Renal cortical epithelial cell (primary cell): ENCODE results near the gene RNF32. TPM values are rescaled to one million over a fixed set of nuclear protein-coding genes. Genes with fewer than 3 reads are reported as not detected.
"Not testable (repeated sequence)": the region's sequence is repeated elsewhere in the genome, so short reads cannot be mapped to it uniquely, and the experiment has no call there.

Experiments used
- DNase-seq: peaks from one replicate; pipeline ENCODE4 v3.0.0-alpha.2; 2011; ENCODE audit warnings: low read depth
- total RNA-seq: library from RNA; depleted of rRNA; stranded (reverse); fragments of >200 nt; gene quantifications from 2 replicates; pipeline ENCODE4 v1.2.3, GENCODE V29; 2014

RNF32 gene
- total RNA-seq, 1 donor from 2014 or later = 1.3 TPM

GRCh38 chr7:156614434-156615264, 25.9 kb upstream of the RNF32 start:
- DNase-seq = no peak

- DNase-seq = no peak
Observed at GRCh38 chr7:156616269-156617202, 24.0 kb upstream of the RNF32 start.

DNA sequence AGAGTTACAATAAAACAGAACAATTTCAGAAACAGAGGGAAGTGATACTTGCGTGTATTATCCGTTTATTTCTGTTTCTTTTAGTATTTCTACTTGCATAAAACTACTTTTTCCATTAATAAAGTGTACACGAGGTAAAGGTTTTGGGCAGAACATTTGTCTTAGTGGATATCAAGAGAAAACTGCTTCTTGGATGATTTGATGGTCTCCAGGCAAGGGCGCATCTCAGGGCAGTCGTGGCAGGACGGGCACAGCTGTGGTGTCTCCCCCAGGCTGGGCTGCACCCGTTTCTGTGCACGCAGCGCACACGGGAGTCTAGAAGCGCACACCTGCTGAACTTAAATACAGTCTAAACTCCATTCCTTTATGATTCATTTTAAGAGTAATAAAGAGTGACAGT, 23.4 kb upstream of the RNF32 start:
- no peak for DNase-seq

GRCh38 chr7:156618078-156618779, 22.3 kb upstream of the RNF32 start:
- no peak for DNase-seq

GRCh38 chr7:156618780-156619367, 21.7 kb upstream of the RNF32 start:
- no peak for DNase-seq

- DNase-seq = not testable (repeated sequence)
Observed at GRCh38 chr7:156619488-156620290, 20.9 kb upstream of the RNF32 start.

GRCh38 chr7:156620291-156620675, 20.3 kb upstream of the RNF32 start:
- peak; percentile 83 for DNase-seq

GRCh38 chr7:156621652-156622051, 18.9 kb upstream of the RNF32 start:
- DNase-seq = no peak

- no peak for DNase-seq
Observed at GRCh38 chr7:156625580-156625979, 15.0 kb upstream of the RNF32 start.

- DNase-seq = no peak
Observed at GRCh38 chr7:156626220-156626895, 14.2 kb upstream of the RNF32 start.

GRCh38 chr7:156628562-156628961, 12.0 kb upstream of the RNF32 start:
- no peak for DNase-seq

DNA sequence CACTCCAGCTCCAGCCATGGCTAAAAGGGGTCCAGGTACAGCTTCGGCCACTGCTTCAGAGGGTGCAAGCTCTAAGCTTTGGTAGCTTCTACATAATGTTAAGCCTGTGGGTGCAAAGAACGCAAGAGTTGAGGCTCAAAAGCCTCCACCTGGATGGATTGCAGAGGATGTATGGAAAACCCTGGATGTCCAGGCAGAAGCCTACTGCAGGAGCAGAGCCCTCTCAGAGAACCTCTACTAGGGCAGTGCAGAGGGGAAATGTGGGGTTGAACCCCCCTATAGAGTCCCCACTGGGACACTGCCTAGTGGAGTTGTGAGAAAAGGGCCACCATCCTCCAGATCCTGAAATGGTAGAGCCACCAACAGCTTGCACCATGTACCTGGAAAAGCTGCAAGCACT, 10.7 kb upstream of the RNF32 start:
- DNase-seq = no peak

DNA sequence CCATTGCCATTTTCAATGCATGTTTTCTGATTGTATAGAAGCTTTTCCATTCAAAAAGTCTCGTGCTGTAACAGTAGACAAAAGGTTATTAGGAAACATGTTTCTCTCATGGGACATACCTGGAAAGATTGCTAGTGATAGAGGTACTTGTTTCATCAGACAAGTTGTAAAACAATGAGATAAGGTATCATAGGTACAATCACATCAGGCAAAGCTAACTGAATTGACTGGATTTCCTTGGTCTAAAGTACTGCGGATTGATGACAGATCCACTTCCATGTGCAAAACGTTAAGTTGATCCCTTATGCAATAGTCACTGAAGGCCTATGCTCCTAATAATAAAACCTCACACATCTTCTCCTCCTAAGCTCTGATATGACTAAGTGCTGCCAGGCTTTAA, 6.5 kb upstream of the RNF32 start:
- DNase-seq = no peak

DNA sequence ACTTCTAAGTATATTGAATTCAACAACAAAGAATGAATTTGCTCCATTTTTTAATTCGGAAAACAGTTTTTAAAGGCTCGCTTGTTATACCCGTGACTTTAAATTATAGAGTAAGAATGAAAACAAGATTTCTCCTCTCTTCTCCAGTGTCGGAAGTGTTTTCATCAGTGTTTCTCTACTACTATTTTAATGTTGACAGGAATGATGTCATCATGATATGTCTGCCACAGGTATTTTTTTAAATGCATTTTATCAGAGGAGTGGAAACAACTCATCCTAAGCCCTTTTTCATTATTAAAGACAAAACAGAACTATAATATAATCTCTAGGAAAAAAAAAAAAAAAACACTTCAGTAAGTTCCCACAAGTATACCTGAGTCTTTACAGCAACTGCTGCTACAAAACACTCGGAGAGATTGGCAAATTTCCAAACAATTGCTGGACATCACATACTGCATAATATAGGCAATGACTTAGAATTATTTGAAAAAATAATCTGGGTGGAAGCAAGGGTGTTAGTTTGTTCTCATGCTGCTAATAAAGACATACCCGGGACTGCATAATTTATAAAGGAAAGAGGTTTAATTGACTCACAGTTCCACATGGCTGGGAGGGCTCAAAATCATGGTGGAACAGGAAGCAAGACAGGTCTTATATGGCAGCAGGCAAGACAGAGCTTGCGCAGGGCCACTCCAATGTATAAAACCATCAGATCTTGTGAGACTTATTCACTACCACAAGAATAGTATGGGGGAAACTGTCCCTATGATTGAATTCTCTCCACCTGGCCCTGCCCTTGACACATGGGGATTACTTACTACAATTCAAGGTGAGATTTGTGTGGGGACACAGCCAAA, 4.8 kb upstream of the RNF32 start:
- DNase-seq = no peak

DNA sequence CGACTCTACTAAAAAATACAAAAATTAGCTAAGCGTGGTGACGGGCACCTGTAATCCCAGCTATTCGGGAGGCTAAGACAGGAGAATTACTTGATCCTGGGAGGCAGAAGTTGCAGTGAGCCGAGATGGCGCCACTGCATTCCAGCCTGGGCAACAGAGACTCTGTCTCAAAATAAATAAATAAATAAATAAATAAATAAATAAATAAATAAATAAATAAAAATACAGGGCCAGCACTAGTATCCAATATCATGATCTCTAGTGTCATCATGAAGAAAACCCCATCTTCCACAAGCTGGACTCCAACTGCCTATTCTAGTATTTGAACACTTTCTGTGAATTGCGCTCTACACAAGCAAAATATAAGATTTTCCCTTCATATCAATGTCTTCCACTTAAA, 3.5 kb upstream of the RNF32 start:
- not testable (repeated sequence) for DNase-seq

DNA sequence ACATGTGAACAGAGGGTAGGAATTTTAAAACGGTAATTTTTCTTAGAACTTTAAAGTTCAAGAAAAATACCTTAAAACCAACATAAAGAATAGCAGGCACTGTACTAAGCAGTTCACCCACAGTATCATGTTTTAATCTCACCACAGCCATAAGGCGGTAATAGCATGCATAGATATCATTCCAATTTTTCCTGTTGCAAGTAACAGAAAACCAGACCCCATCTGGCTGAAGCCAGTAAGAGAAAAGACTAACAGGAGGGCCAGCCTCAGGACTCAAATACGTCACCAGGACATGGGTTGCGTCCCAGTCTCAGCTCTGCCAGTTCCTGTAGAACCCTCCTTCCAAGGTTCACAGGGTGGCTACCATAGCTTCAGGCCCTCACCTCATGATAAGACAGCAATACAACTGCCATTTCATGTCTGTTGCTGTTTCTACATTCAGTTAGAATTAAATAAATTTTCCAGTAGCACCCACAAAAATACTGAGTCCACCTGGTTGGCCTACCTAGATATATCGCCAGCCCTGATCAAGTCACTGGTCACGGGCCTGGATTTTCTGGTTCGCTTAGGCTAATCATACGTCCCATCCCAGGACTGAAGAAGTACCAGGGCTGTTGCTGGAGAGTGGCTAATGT, 2.0 kb upstream of the RNF32 start:
- no peak for DNase-seq

DNA sequence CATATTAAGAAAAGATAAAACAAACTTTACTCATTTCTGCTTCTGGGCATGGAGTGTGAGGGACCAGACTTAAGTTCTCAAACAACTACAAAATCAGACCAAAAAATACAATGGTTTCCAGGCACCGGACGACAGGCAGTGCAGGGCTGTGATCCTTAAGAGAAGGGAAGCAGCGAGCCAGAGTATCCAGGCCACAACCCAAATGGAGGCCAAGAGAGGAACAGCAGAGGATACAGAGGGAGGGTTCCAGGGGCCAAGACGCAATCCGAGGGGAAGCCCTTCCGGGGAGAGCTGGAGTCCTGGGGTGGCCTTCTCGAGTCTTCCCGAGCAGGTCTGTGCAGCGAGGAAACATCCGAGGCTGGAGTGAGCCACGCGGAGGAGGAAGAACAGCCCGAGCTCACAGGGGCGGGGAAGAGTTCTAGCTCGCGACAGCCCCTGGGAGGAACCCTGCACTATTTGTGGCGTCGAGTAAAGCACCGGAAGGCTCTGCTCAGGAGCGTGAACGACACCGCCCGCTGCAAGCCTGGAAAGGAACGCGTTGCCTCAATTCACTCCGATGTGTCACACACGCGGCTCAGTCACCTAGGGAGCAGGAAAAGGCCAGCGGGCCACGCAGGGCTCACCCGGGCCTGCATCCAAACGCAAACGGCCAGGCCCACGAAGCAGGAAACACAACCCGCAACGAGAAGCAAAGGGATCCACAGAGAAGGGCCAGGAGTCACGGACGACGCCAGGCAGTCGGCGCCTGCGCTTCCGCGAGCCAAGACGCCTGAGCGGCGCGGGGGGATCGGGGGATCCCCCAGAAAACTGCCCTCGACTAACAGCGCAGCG, 933 bp upstream of the RNF32 start:
- DNase-seq = no peak

DNA sequence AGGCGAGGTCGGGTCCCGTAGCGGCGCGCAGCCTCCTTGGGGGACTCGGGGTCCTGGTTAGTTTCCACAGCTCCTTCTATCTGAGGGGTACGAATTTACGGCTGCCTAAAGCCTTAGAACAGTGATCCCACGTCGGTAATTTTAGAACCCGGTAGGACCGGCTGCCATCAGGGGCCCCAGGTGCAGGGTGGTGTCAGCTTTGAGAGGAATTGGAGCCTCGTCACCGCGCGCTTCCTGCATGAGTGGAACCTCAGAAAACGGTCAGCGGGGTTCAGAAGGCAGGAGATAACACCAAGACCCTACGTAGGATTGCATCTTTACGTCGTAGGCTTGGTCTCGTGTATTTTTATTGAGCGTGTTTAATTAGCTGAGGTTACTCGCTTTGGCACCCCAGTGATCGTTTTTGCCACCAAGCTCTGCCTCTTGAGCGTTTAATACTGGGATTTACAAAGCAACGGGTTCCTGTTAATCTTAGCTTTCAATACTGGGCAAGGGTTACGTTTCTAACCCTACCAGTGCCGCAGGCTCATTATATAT, 443 bp downstream of the RNF32 start:
- DNase-seq = no peak
